Activated CD4-positive, alpha-beta memory T cell treated with anti-CD3 and anti-CD28 coated beads for 36 hours (primary cell): ENCODE data around the gene ADH1B. TPM values are rescaled to one million over a fixed set of nuclear protein-coding genes. Genes with fewer than 3 reads are reported as not detected.
"Not testable (repeated sequence)": the region's sequence is repeated elsewhere in the genome, so short reads cannot be mapped to it uniquely, and the experiment has no call there.

Experiments
- CTCF ChIA-PET: fragments of 350-600 bp; sonication (Branson Sonifier 250); formaldehyde crosslinking; loops from one replicate; lab custom pipeline; 2021; ENCODE audit warnings: antibody characterized with exemption, inconsistent platforms; lab: Charles Lee
- POLR2A ChIA-PET: fragments of 350-600 bp; sonication (Branson Sonifier 250); formaldehyde crosslinking; loops from one replicate; lab custom pipeline; 2021; ENCODE audit warnings: antibody characterized with exemption; lab: Charles Lee
- DNase-seq: peaks from one replicate; pipeline ENCODE4 v3.0.0-alpha.2; 2020
- H3K27ac Mint-ChIP-seq: one replicate; pipeline ENCODE4 v1.8.0; 2021; ENCODE audit warnings: mixed read lengths
- H3K27me3 Mint-ChIP-seq: one replicate; pipeline ENCODE4 v1.8.0; 2021; ENCODE audit warnings: mixed read lengths
- H3K36me3 Mint-ChIP-seq: one replicate; pipeline ENCODE4 v1.8.0; 2021; ENCODE audit warnings: mixed read lengths
- H3K4me1 Mint-ChIP-seq: one replicate; pipeline ENCODE4 v1.8.0; 2021; ENCODE audit warnings: low read depth, mixed read lengths
- H3K4me3 Mint-ChIP-seq: one replicate; pipeline ENCODE4 v1.8.0; 2021; ENCODE audit warnings: mild to moderate bottlenecking, mixed read lengths
- H3K9me3 Mint-ChIP-seq: one replicate; pipeline ENCODE4 v1.8.0; 2021; ENCODE audit warnings: mixed read lengths
- intact Hi-C: fragments of 100-400 bp; cut with micrococcal nuclease; formaldehyde crosslinking; loops from one replicate; pipeline ENCODE4 v1.15.1; 2023
- total RNA-seq, 2 experiments: library from RNA; stranded (reverse); gene quantifications; one replicate each; pipeline ENCODE4 v1.2.3, GENCODE V29; 2021

ADH1B gene
- not detected for total RNA-seq

- Mint-ChIP-seq H3K27ac (no peak within 1 kb of the TSS), H3K36me3 (no peaks in the 10 kb centered on the region), H3K4me1 (no peaks in the 10 kb centered on the region), H3K9me3 (no peaks in the 10 kb centered on the region), H3K4me3 (no peak within 1 kb of the TSS), H3K27me3 (peaks cover 3% of the 10 kb centered on the region)
- intact Hi-C loops: no loop called here
- CTCF ChIA-PET: no interaction called here
- POLR2A ChIA-PET: no interaction called here
- DNase-seq: no peak
Measured at GRCh38 chr4:99321241-99322191, at the start of gene ADH1B. Gene ADH1B (minus strand): TSS chr4:99321401. CDS start chr4:99321331, 70 bp downstream.

GRCh38 chr4:99367817-99368216 lies 46.6 kb upstream of the ADH1B start:
- H3K27ac Mint-ChIP-seq, CTCF ChIA-PET, H3K27me3 Mint-ChIP-seq, H3K36me3 Mint-ChIP-seq, intact Hi-C loops, POLR2A ChIA-PET, H3K4me3 Mint-ChIP-seq, H3K4me1 Mint-ChIP-seq, DNase-seq: not testable (repeated sequence)
- peaks cover 16% of the 10 kb centered on the region for H3K9me3 Mint-ChIP-seq

GRCh38 chr4:99366491-99366890 lies 45.3 kb upstream of the ADH1B start:
- Mint-ChIP-seq H3K4me1 (no peaks in the 10 kb centered on the region), H3K27ac (no peak overlapping the region), H3K36me3 (no peaks in the 10 kb centered on the region), H3K27me3 (peaks cover 9% of the 10 kb centered on the region), H3K9me3 (peaks cover 3% of the 10 kb centered on the region), H3K4me3 (no peak overlapping the region)
- no peak for DNase-seq
- CTCF ChIA-PET: no interaction called here
- POLR2A ChIA-PET: no interaction called here
- intact Hi-C loops: no loop called here

GRCh38 chr4:99362768-99363167 lies 41.6 kb upstream of the ADH1B start:
- no peak for DNase-seq
- Mint-ChIP-seq H3K9me3 (no peaks in the 10 kb centered on the region), H3K27me3 (peaks cover 5% of the 10 kb centered on the region), H3K4me1 (no peaks in the 10 kb centered on the region), H3K27ac (no peak overlapping the region), H3K4me3 (no peak overlapping the region), H3K36me3 (no peaks in the 10 kb centered on the region)
- POLR2A ChIA-PET: no interaction called here
- intact Hi-C loops: no loop called here
- CTCF ChIA-PET: no interaction called here

- intact Hi-C loops: no loop called here
- Mint-ChIP-seq H3K9me3 (no peaks in the 10 kb centered on the region), H3K36me3 (no peaks in the 10 kb centered on the region), H3K4me1 (no peaks in the 10 kb centered on the region), H3K4me3 (no peak overlapping the region), H3K27ac (no peak overlapping the region), H3K27me3 (peaks cover 1% of the 10 kb centered on the region)
- DNase-seq: no peak
- CTCF ChIA-PET: no interaction called here
- POLR2A ChIA-PET: no interaction called here
Measured at GRCh38 chr4:99361899-99362275, 40.7 kb upstream of the ADH1B start.

- no peaks in the 10 kb centered on the region for H3K4me1 Mint-ChIP-seq
- no peak overlapping the region for H3K4me3 Mint-ChIP-seq
- POLR2A ChIA-PET: no interaction called here
- no peaks in the 10 kb centered on the region for H3K36me3 Mint-ChIP-seq
- no peak for DNase-seq
- H3K9me3 Mint-ChIP-seq: no peaks in the 10 kb centered on the region
- intact Hi-C loops: no loop called here
- CTCF ChIA-PET: no interaction called here
- H3K27me3 Mint-ChIP-seq: peaks cover 1% of the 10 kb centered on the region
- H3K27ac Mint-ChIP-seq: no peak overlapping the region
Measured at GRCh38 chr4:99361268-99361898, 40.2 kb upstream of the ADH1B start.

- Mint-ChIP-seq H3K4me3 (no peak overlapping the region), H3K36me3 (no peaks in the 10 kb centered on the region), H3K27ac (no peak overlapping the region), H3K27me3 (peaks cover 1% of the 10 kb centered on the region), H3K9me3 (peaks cover 7% of the 10 kb centered on the region), H3K4me1 (no peaks in the 10 kb centered on the region)
- ChIA-PET CTCF (no interaction called here), POLR2A (no interaction called here)
- intact Hi-C loops: no loop called here
- no peak for DNase-seq
Measured at GRCh38 chr4:99359480-99360204, 38.4 kb upstream of the ADH1B start.

- Mint-ChIP-seq H3K36me3 (no peaks in the 10 kb centered on the region), H3K9me3 (peaks cover 7% of the 10 kb centered on the region), H3K4me3 (no peak overlapping the region), H3K27me3 (peaks cover 1% of the 10 kb centered on the region), H3K27ac (no peak overlapping the region), H3K4me1 (no peaks in the 10 kb centered on the region)
- no peak for DNase-seq
- ChIA-PET CTCF (no interaction called here), POLR2A (no interaction called here)
- intact Hi-C loops: no loop called here
Measured at GRCh38 chr4:99357948-99358347, 36.7 kb upstream of the ADH1B start.

GRCh38 chr4:99356992-99357391 lies 35.8 kb upstream of the ADH1B start:
- H3K4me1 Mint-ChIP-seq: no peaks in the 10 kb centered on the region
- peaks cover 7% of the 10 kb centered on the region for H3K9me3 Mint-ChIP-seq
- ChIA-PET CTCF (no interaction called here), POLR2A (no interaction called here)
- H3K4me3 Mint-ChIP-seq: no peak overlapping the region
- H3K36me3 Mint-ChIP-seq: no peaks in the 10 kb centered on the region
- no peak overlapping the region for H3K27ac Mint-ChIP-seq
- H3K27me3 Mint-ChIP-seq: peaks cover 5% of the 10 kb centered on the region
- DNase-seq: no peak
- intact Hi-C loops: no loop called here

GRCh38 chr4:99356149-99356548 lies 34.9 kb upstream of the ADH1B start:
- H3K9me3 Mint-ChIP-seq, CTCF ChIA-PET, intact Hi-C loops, H3K27me3 Mint-ChIP-seq, H3K36me3 Mint-ChIP-seq, H3K27ac Mint-ChIP-seq, POLR2A ChIA-PET, H3K4me3 Mint-ChIP-seq, DNase-seq, H3K4me1 Mint-ChIP-seq: not testable (repeated sequence)

- DNase-seq: no peak
- Mint-ChIP-seq H3K27me3 (peaks cover 4% of the 10 kb centered on the region), H3K4me1 (no peaks in the 10 kb centered on the region), H3K27ac (no peak within 1 kb of the TSS), H3K9me3 (peaks cover 7% of the 10 kb centered on the region), H3K4me3 (no peak within 1 kb of the TSS), H3K36me3 (no peaks in the 10 kb centered on the region)
- ChIA-PET POLR2A (no interaction called here), CTCF (interaction anchor here (0.6 kb wide), 1 partner anchor 201 kb away, joined by 3 read pairs; no protein-coding TSS in a partner anchor)
- intact Hi-C loops: no loop called here
Measured at GRCh38 chr4:99352602-99353537, 31.7 kb upstream of the ADH1B start, which contains the start of gene ADH1C. Gene ADH1C (minus strand): TSS chr4:99352746. CDS start chr4:99352675, 71 bp downstream.
